Right atrium auricular region (tissue), 2 donors: Measurements from ENCODE around the gene LDB1. TPM values are rescaled to one million over a fixed set of nuclear protein-coding genes. Genes with fewer than 3 reads are reported as not detected.
A peak's percentile ranks its signal among the peaks of the same experiment; 100 is the strongest.

ENCODE experiments used
- DNase-seq: peaks from one replicate; pipeline ENCODE4 v3.0.0-alpha.2; 2019; ENCODE audit warnings: low spot score
- H3K27ac ChIP-seq, 2 donors: fragments of 200-600 bp; sonication (generic); 1 replicate in 1 of 2; 2 replicates in 1 of 2; pipeline ENCODE4 v1.5.1; 2016 to 2019
- H3K27me3 ChIP-seq, 2 donors: fragments of 200-600 bp; sonication (generic); one replicate each; pipeline versions ENCODE4 v1.5.1 to v1.6.0; 2017 to 2019
- H3K36me3 ChIP-seq: fragments of 200-600 bp; sonication (generic); one replicate; pipeline ENCODE4 v1.5.1; 2016
- H3K4me1 ChIP-seq, 2 donors: fragments of 200-600 bp; sonication (generic); one replicate each; pipeline versions ENCODE4 v1.5.1 to v1.6.0; 2017 to 2019
- H3K4me3 ChIP-seq, 2 donors: fragments of 200-600 bp; sonication (generic); 1 replicate in 1 of 2; 2 replicates in 1 of 2; pipeline ENCODE4 v1.5.1; 2017 to 2019; ENCODE audit warnings: mild to moderate bottlenecking in 1 of 2, moderate library complexity in 1 of 2
- H3K9me3 ChIP-seq, 2 donors: fragments of 200-600 bp; sonication (generic); one replicate each; pipeline ENCODE4 v1.5.1; 2019
- total RNA-seq, 2 donors: library from RNA; depleted of rRNA; stranded (reverse); fragments of >200 nt; gene quantifications; one replicate each; pipeline ENCODE4 v1.1.0, GENCODE V29; 2016
- TF ChIP-seq, protein P1 (sequence below), 2 donors: fragments of 200-600 bp; sonication (generic); IDR thresholded peaks; one replicate each; pipeline ENCODE4 v1.5.1; 2019; ENCODE audit warnings: antibody characterized with exemption in 2 of 2

LDB1 gene
- total RNA-seq, 2 donors from 2014 or later = 32.2 to 59.7 TPM

- H3K27me3 ChIP-seq = no peaks in the 10 kb centered on the region
- peaks cover 10% of the 10 kb centered on the region for H3K36me3 ChIP-seq
- H3K4me1 ChIP-seq = peaks cover 0 to 49% of the 10 kb centered on the region in 2 donors
- H3K9me3 ChIP-seq = no peaks in the 10 kb centered on the region
- peak overlapping the region; percentile 94 to 95 for H3K4me3 ChIP-seq
- H3K27ac ChIP-seq = peak overlapping the region; percentile 93 to 97
- TF ChIP-seq, protein P1, sequence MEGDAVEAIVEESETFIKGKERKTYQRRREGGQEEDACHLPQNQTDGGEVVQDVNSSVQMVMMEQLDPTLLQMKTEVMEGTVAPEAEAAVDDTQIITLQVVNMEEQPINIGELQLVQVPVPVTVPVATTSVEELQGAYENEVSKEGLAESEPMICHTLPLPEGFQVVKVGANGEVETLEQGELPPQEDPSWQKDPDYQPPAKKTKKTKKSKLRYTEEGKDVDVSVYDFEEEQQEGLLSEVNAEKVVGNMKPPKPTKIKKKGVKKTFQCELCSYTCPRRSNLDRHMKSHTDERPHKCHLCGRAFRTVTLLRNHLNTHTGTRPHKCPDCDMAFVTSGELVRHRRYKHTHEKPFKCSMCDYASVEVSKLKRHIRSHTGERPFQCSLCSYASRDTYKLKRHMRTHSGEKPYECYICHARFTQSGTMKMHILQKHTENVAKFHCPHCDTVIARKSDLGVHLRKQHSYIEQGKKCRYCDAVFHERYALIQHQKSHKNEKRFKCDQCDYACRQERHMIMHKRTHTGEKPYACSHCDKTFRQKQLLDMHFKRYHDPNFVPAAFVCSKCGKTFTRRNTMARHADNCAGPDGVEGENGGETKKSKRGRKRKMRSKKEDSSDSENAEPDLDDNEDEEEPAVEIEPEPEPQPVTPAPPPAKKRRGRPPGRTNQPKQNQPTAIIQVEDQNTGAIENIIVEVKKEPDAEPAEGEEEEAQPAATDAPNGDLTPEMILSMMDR (IDR thresholded peaks at IDR 0.05) = peak in 1 of 2 donors; percentile 12
- DNase-seq = no peak
These were observed 13.4 kb upstream of the LDB1 start for GRCh38 chr10:102133373-102134195.

GRCh38 chr10:102132563-102133372 lies 12.6 kb upstream of the LDB1 start, which contains the start of gene PPRC1:
Gene PPRC1 (plus strand): TSS chr10:102133040. CDS start chr10:102133069, 29 bp downstream.
- Histone ChIP-seq H3K9me3 (no peaks in the 10 kb centered on the region), H3K4me1 (peaks cover 0 to 47% of the 10 kb centered on the region in 2 donors)

DNA sequence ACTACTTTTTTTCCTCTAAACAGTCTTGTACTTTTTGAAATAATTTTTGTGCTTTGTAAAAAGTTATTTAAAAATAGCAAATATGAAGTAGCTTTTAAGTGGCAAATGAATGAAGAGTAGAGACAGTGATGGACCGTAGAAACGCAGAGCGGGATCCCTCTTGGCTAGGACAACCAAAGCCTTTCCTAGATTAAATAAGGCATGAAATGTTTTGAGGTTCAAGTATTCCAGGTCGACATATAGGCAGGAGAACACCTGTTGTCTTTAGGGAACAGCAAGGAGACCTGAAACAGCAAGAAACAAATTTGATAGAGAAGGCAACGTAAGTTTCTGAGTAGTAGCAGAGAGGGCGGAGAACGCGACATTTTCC lies 12.0 kb upstream of the LDB1 start:
- TF ChIP-seq, protein P1 (IDR thresholded peaks at IDR 0.05) = no peak
- Histone ChIP-seq H3K9me3 (no peaks in the 10 kb centered on the region), H3K36me3 (no peaks in the 10 kb centered on the region), H3K27me3 (no peaks in the 10 kb centered on the region), H3K4me3 (peak overlapping the region in 1 of 2 donors; percentile 95), H3K27ac (peak overlapping the region; percentile 93 to 97), H3K4me1 (peaks cover 0 to 41% of the 10 kb centered on the region in 2 donors)
- DNase-seq = no peak

More at GRCh38 chr10:102132563-102133372, 12.6 kb upstream of the LDB1 start, which contains the start of gene PPRC1:
- TF ChIP-seq, protein P1 (IDR thresholded peaks at IDR 0.05) = peak; percentile 71 to 94
- Histone ChIP-seq H3K27me3 (no peaks in the 10 kb centered on the region), H3K36me3 (peaks cover 2% of the 10 kb centered on the region), H3K4me3 (peak within 1 kb of the TSS; percentile 94 to 95), H3K27ac (peak within 1 kb of the TSS; percentile 93 to 97)
- peak; percentile 99 for DNase-seq

DNA sequence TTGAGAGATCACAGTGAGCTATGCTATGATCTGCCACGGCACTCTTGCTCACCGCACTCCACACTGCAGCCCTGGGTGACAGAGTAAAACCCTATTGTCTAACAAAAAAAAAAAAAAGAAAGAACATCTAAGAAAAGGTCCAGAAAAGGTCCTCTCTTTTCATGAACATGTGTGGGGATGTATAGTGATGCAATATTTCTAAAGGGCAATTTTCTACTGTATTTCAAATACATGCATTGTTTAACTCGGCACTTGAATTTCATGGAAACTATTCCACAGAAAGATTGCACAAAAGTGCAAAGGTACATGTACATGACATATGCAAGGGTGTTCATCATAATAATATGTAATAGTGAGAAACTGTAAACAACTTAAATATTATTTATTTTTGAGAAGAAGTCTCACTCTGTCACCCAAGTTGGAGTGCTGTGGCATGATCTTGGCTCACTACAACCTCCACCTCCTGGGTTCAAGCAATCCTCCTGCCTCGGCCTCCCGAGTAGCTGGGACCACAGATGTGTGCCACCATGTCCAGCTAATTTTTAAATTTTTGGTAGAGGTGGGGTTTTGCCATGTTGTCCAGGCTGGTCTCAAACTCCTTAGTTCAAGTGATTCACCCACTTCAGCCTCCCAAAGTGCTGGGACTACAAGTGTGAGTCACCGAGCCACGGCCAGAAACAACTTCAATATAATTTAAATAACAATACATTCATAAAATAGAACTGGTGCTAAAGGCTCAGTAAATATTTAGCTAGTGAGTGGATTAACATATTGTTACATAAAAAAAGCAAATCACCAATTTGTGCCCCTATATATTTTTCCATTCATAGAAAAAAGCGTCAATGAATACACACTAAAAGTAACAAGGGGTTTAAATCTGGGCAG lies 11.4 kb upstream of the LDB1 start:
- no peaks in the 10 kb centered on the region for H3K9me3 ChIP-seq
- H3K4me3 ChIP-seq = no peak overlapping the region
- TF ChIP-seq, protein P1 (IDR thresholded peaks at IDR 0.05) = no peak
- no peaks in the 10 kb centered on the region for H3K36me3 ChIP-seq
- no peaks in the 10 kb centered on the region for H3K27me3 ChIP-seq
- H3K4me1 ChIP-seq = peaks cover 0 to 34% of the 10 kb centered on the region in 2 donors
- no peak overlapping the region for H3K27ac ChIP-seq
- DNase-seq = no peak

GRCh38 chr10:102123223-102123622 lies 3.1 kb upstream of the LDB1 start:
- no peaks in the 10 kb centered on the region for H3K36me3 ChIP-seq
- H3K27me3 ChIP-seq = no peaks in the 10 kb centered on the region
- H3K4me3 ChIP-seq = no peak overlapping the region
- H3K27ac ChIP-seq = no peak overlapping the region
- DNase-seq = no peak
- H3K4me1 ChIP-seq = peaks cover 0 to 30% of the 10 kb centered on the region in 2 donors
- TF ChIP-seq, protein P1 (IDR thresholded peaks at IDR 0.05) = no peak
- H3K9me3 ChIP-seq = no peaks in the 10 kb centered on the region
